OCI-LY7 (cell line): ENCODE measurements around the gene NTF4. TPM values are rescaled to one million over a fixed set of nuclear protein-coding genes. Genes with fewer than 3 reads are reported as not detected.
"Not testable (repeated sequence)": the region's sequence is repeated elsewhere in the genome, so short reads cannot be mapped to it uniquely, and the experiment has no call there.

ENCODE experiments used
- BruUV-seq: library from RNA; stranded (reverse); fragments of 400-500 nt; replicated peaks from 2 replicates; lab custom pipeline; 2021; lab: Mats Ljungman, UMichigan
- CTCF ChIA-PET: fragments of 300-600 bp; sonication (Branson Sonifier 250); formaldehyde crosslinking; loops from one replicate; lab custom pipeline; 2022; ENCODE audit warnings: antibody characterized with exemption; ENCODE audit not compliant: unreplicated experiment; lab: Charles Lee
- POLR2A ChIA-PET: fragments of 300-600 bp; sonication (Branson Sonifier 250); formaldehyde crosslinking; loops from one replicate; lab custom pipeline; 2022; ENCODE audit warnings: antibody characterized with exemption; lab: Charles Lee
- DNase-seq: peaks from one replicate; pipeline ENCODE4 v3.0.0-alpha.2; 2015; ENCODE audit warnings: low spot score
- H2AFZ ChIP-seq: fragments of 200-600 bp; sonication (generic), shearing (Covaris generic); 2 replicates; pipeline ENCODE4 v1.6.1; 2014; ENCODE audit warnings: mild to moderate bottlenecking, antibody characterized with exemption, low read length, moderate library complexity
- H3K27ac ChIP-seq: fragments of 200-600 bp; sonication (generic); 2 replicates; pipeline ENCODE4 v1.5.1; 2014; ENCODE audit warnings: mixed run types, low read depth, mild to moderate bottlenecking, moderate library complexity, low read length, inconsistent platforms; ENCODE audit not compliant: poor library complexity, severe bottlenecking
- H3K36me3 ChIP-seq: fragments of 200-600 bp; sonication (generic); 2 replicates; pipeline ENCODE4 v1.6.1; 2014; ENCODE audit warnings: mild to moderate bottlenecking, antibody characterized with exemption, low read length, moderate library complexity, mixed read lengths; ENCODE audit not compliant: insufficient read depth
- H3K4me1 ChIP-seq: fragments of 200-600 bp; sonication (generic); 2 replicates; pipeline ENCODE4 v1.5.1; 2014; ENCODE audit warnings: mild to moderate bottlenecking, low read length; ENCODE audit not compliant: insufficient read depth, poor library complexity, severe bottlenecking
- H3K4me2 ChIP-seq: fragments of 200-600 bp; sonication (generic); 2 replicates; pipeline ENCODE4 v1.6.1; 2014; ENCODE audit warnings: mild to moderate bottlenecking, low read length
- H3K4me3 ChIP-seq: fragments of 200-600 bp; sonication (generic); 2 replicates; pipeline ENCODE4 v1.5.1; 2014; ENCODE audit warnings: mild to moderate bottlenecking, low read depth, low read length; ENCODE audit not compliant: poor library complexity, severe bottlenecking
- H3K79me2 ChIP-seq: fragments of 200-600 bp; sonication (generic); 2 replicates; pipeline ENCODE4 v1.6.1; 2016; ENCODE audit warnings: low read depth, mild to moderate bottlenecking, low read length, moderate library complexity, mixed read lengths; ENCODE audit not compliant: insufficient read depth
- H3K9me2 ChIP-seq: fragments of 200-600 bp; sonication (generic); 2 replicates; pipeline ENCODE4 v1.6.1; 2016; ENCODE audit warnings: mild to moderate bottlenecking, low read length, mixed read lengths; ENCODE audit not compliant: insufficient read depth
- H3K9me3 ChIP-seq: fragments of 200-600 bp; sonication (generic); 2 replicates; pipeline ENCODE4 v1.6.1; 2014; ENCODE audit warnings: mild to moderate bottlenecking, mixed run types, low read length, mixed read lengths
- H4K20me1 ChIP-seq: fragments of 200-600 bp; sonication (generic); 2 replicates; pipeline ENCODE4 v1.6.1; 2014; ENCODE audit warnings: mild to moderate bottlenecking, antibody characterized with exemption, low read length, moderate library complexity, mixed read lengths; ENCODE audit not compliant: insufficient read depth
- CTCF ChIP-seq: fragments of 200-600 bp; sonication (generic); conservative IDR thresholded peaks from 2 replicates; pipeline ENCODE4 v1.5.1; 2014; ENCODE audit warnings: mild to moderate bottlenecking, antibody characterized with exemption, low read length, moderate library complexity, mixed read lengths
- EZH2phosphoT487 ChIP-seq: fragments of 200-600 bp; sonication (generic); IDR thresholded peaks from 2 replicates; pipeline ENCODE4 v1.6.1; 2018; ENCODE audit warnings: low read depth, borderline replicate concordance, mild to moderate bottlenecking, mixed run types, antibody characterized with exemption, low read length, moderate library complexity, mixed read lengths
- intact Hi-C: fragments of 100-400 bp; cut with micrococcal nuclease; formaldehyde crosslinking; loops from one replicate; pipeline ENCODE4 v1.10.0; 2022; ENCODE audit not compliant: unreplicated experiment
- total RNA-seq, 2 experiments: library from RNA; depleted of rRNA in 1 of 2; stranded (reverse); fragments of >200 nt in 1 of 2; shearing (Covaris generic) in 1 of 2; gene quantifications; 2 replicates each; pipeline ENCODE4 v1.2.3, GENCODE V29; 2014 to 2022

The NTF4 gene
- total RNA-seq, 2 experiments from 2014 or later = not detected

GRCh38 chr19:49058562-49058961, 6.1 kb downstream of the NTF4 start:
- peak; percentile 13 for DNase-seq
- no TSS peak for BruUV-seq
- Histone ChIP-seq H3K9me3 (no peaks in the 10 kb centered on the region), H3K4me2 (no peak overlapping the region), H2AFZ (no peak overlapping the region), H3K79me2 (no peaks in the 10 kb centered on the region), H3K27ac (no peak overlapping the region), H3K4me3 (no peak overlapping the region), H4K20me1 (no peaks in the 10 kb centered on the region), H3K36me3 (no peaks in the 10 kb centered on the region), H3K4me1 (no peaks in the 10 kb centered on the region), H3K9me2 (no peaks in the 10 kb centered on the region)
- CTCF ChIA-PET = interaction anchor here (0.6 kb wide), 1 partner anchor 234 kb away, joined by 3 read pairs; no protein-coding TSS in a partner anchor
- no peak for TF ChIP-seq EZH2phosphoT487
- TF ChIP-seq CTCF = no peak
- POLR2A ChIA-PET = no interaction called here
- intact Hi-C loops = no loop called here

GRCh38 chr19:49057636-49058234, 6.9 kb downstream of the NTF4 start, which contains the start of gene CGB7:
CGB7 (minus strand) TSS chr19:49057749; CDS start chr19:49055375, 2,374 bp downstream.
- no peak for DNase-seq
- BruUV-seq = no TSS peak
- TF ChIP-seq CTCF (no peak), EZH2phosphoT487 (no peak)
- Histone ChIP-seq H3K9me3 (no peaks in the 10 kb centered on the region), H3K4me1 (no peaks in the 10 kb centered on the region), H4K20me1 (no peaks in the 10 kb centered on the region), H3K27ac (no peak within 1 kb of the TSS), H3K36me3 (no peaks in the 10 kb centered on the region), H3K4me3 (no peak within 1 kb of the TSS), H3K79me2 (no peaks in the 10 kb centered on the region), H3K4me2 (peak within 1 kb of the TSS; percentile 16; the same call in 1 of the 2 replicates), H3K9me2 (no peaks in the 10 kb centered on the region), H2AFZ (no peak within 1 kb of the TSS)
- POLR2A ChIA-PET = interaction anchor here (0.5 kb wide), 1 partner anchor 553 kb away, joined by 3 read pairs; no protein-coding TSS in a partner anchor
- intact Hi-C loops = no loop called here
- CTCF ChIA-PET = no interaction called here

- CTCF ChIA-PET, H3K4me1 ChIP-seq, H3K4me3 ChIP-seq, H3K79me2 ChIP-seq, H3K9me2 ChIP-seq, H3K9me3 ChIP-seq, BruUV-seq, DNase-seq, H4K20me1 ChIP-seq, H3K4me2 ChIP-seq, intact Hi-C loops, H3K27ac ChIP-seq, H3K36me3 ChIP-seq, H2AFZ ChIP-seq: not testable (repeated sequence)
- POLR2A ChIA-PET = interaction anchor here (0.5 kb wide), 1 partner anchor 553 kb away, joined by 3 read pairs; no protein-coding TSS in a partner anchor
Measured at GRCh38 chr19:49056902-49057596, 7.6 kb downstream of the NTF4 start.
